Neuronal stem cell (in vitro differentiated cells): ENCODE results near the gene STK33.

Source experiments
- DNase-seq: peaks from one replicate; pipeline ENCODE4 v3.0.0-alpha.2; 2013; ENCODE audit warnings: low spot score
- H2AFZ ChIP-seq: one replicate; pipeline ENCODE4 v1.6.1; 2013; ENCODE audit warnings: mild to moderate bottlenecking, low read length, inconsistent platforms
- H2AK5ac ChIP-seq: 2 replicates; pipeline ENCODE4 v1.6.1; 2013; ENCODE audit warnings: low read depth, mild to moderate bottlenecking, inconsistent platforms, low read length, moderate library complexity, mixed read lengths
- H2BK120ac ChIP-seq: 2 replicates; pipeline ENCODE4 v1.6.1; 2013; ENCODE audit warnings: low read depth, mild to moderate bottlenecking, inconsistent platforms, low read length, moderate library complexity, mixed read lengths
- H2BK12ac ChIP-seq: one replicate; pipeline ENCODE4 v1.6.1; 2013; ENCODE audit warnings: low read length, inconsistent platforms
- H2BK15ac ChIP-seq: 2 replicates; pipeline ENCODE4 v1.6.1; 2013; ENCODE audit warnings: mild to moderate bottlenecking, low read length, inconsistent platforms, mixed read lengths
- H2BK5ac ChIP-seq: one replicate; pipeline ENCODE4 v1.6.1; 2013; ENCODE audit warnings: inconsistent platforms, mild to moderate bottlenecking, low read length, moderate library complexity
- H3K14ac ChIP-seq: one replicate; pipeline ENCODE4 v1.6.1; 2013; ENCODE audit warnings: low read length, inconsistent platforms
- H3K18ac ChIP-seq: 2 replicates; pipeline ENCODE4 v1.6.1; 2013; ENCODE audit warnings: low read length, inconsistent platforms
- H3K23ac ChIP-seq: 2 replicates; pipeline ENCODE4 v1.6.1; 2013; ENCODE audit warnings: low read depth, mild to moderate bottlenecking, mixed read lengths, low read length, inconsistent platforms; ENCODE audit not compliant: poor library complexity
- H3K27ac ChIP-seq: replicated peaks from 3 replicates; pipeline ENCODE4 v1.5.1; 2013; ENCODE audit warnings: low read length, inconsistent platforms
- H3K27me3 ChIP-seq, 3 experiments: 2 replicates each; pipeline ENCODE4 v1.6.1; 2013; ENCODE audit warnings: low read length in 3 of 3, mild to moderate bottlenecking in 2 of 3, inconsistent platforms in 1 of 3, low read depth in 1 of 3, mixed read lengths in 1 of 3, moderate library complexity in 1 of 3; ENCODE audit not compliant: control insufficient read depth in 3 of 3, insufficient read depth in 3 of 3
- H3K36me3 ChIP-seq, 2 donors: replicated peaks in 1 of 2; 2 replicates each; pipeline ENCODE4 v1.6.1; 2013; ENCODE audit warnings: low read length in 2 of 2; ENCODE audit not compliant: control insufficient read depth in 2 of 2, insufficient read depth in 2 of 2
- H3K4ac ChIP-seq: 2 replicates; pipeline ENCODE4 v1.6.1; 2013; ENCODE audit warnings: inconsistent platforms, mild to moderate bottlenecking, low read length, moderate library complexity
- H3K4me1 ChIP-seq, 2 donors: 1 replicate in 1 of 2; 2 replicates in 1 of 2; pipeline ENCODE4 v1.6.1; 2013; ENCODE audit warnings: low read length in 2 of 2, low read depth in 1 of 2; ENCODE audit not compliant: control insufficient read depth in 2 of 2, insufficient read depth in 1 of 2
- H3K4me2 ChIP-seq: one replicate; pipeline ENCODE4 v1.6.1; 2013; ENCODE audit warnings: mild to moderate bottlenecking, low read length, inconsistent platforms; ENCODE audit not compliant: insufficient read depth, poor library complexity, severe bottlenecking
- H3K4me3 ChIP-seq, 2 donors: 2 replicates each; pipeline ENCODE4 v1.5.1; 2013; ENCODE audit warnings: low read length in 2 of 2, mild to moderate bottlenecking in 2 of 2, inconsistent platforms in 1 of 2, moderate library complexity in 1 of 2
- H3K79me1 ChIP-seq: one replicate; pipeline ENCODE4 v1.6.1; 2013; ENCODE audit warnings: low read depth, mild to moderate bottlenecking, inconsistent platforms, low read length, moderate library complexity
- H3K9ac ChIP-seq: one replicate; pipeline ENCODE4 v1.6.1; 2013; ENCODE audit warnings: mild to moderate bottlenecking, low read depth, low read length, inconsistent platforms; ENCODE audit not compliant: poor library complexity
- H3K9me3 ChIP-seq, 2 donors: replicated peaks in 1 of 2; 2 replicates each; pipeline versions ENCODE3 to v1.6.1; 2013; ENCODE audit warnings: low read length in 2 of 2, mild to moderate bottlenecking in 2 of 2, inconsistent platforms in 1 of 2, low read depth in 1 of 2, mixed read lengths in 1 of 2, moderate library complexity in 1 of 2; ENCODE audit not compliant: control insufficient read depth in 2 of 2, insufficient read depth in 1 of 2
- H4K8ac ChIP-seq: one replicate; pipeline ENCODE4 v1.6.1; 2013; ENCODE audit warnings: low read depth, mild to moderate bottlenecking, inconsistent platforms, low read length, moderate library complexity
- H4K91ac ChIP-seq: one replicate; pipeline ENCODE4 v1.6.1; 2013; ENCODE audit warnings: low read length, low read depth, mild to moderate bottlenecking, inconsistent platforms; ENCODE audit not compliant: poor library complexity
- WGBS, 2 donors: extraction: QIAGEN DNeasy Blood & Tissue Kit; methylation state at CpG; one replicate each; pipeline ENCODE4 v1.1.7; 2013; ENCODE audit warnings: missing lambda C conversion rate in 2 of 2, mixed read lengths in 1 of 2; ENCODE audit not compliant: insufficient read length in 2 of 2, insufficient replicate concordance in 1 of 2; ENCODE audit errors: extremely low coverage in 2 of 2; 5-methylcytosine and 5-hydroxymethylcytosine counted together

The STK33 gene

GRCh38 chr11:8372641-8373381, 221.2 kb downstream of the STK33 start:
- Histone ChIP-seq H3K14ac (no peak overlapping the region), H3K4ac (no peak overlapping the region), H4K8ac (no peak overlapping the region), H2AK5ac (no peak overlapping the region), H2BK12ac (no peak overlapping the region), H3K4me1 (no peaks in the 10 kb centered on the region), H2BK120ac (no peak overlapping the region), H3K23ac (no peak overlapping the region), H3K36me3 (no peaks in the 10 kb centered on the region), H4K91ac (no peak overlapping the region), H3K9ac (no peak overlapping the region), H3K18ac (no peak overlapping the region), H3K4me2 (no peak overlapping the region), H2AFZ (no peak overlapping the region), H3K79me1 (no peaks in the 10 kb centered on the region), H2BK15ac (no peak overlapping the region), H2BK5ac (no peak overlapping the region), H3K27me3 (no peaks in the 10 kb centered on the region), H3K9me3 (no peaks in the 10 kb centered on the region), H3K4me3 (peak overlapping the region in 1 of 2 donors; percentile 48), H3K27ac (no peak overlapping the region)
- no CpG with 5 or more reads among the region's 12 CpGs for WGBS, 2 donors
- DNase-seq, result no peak

DNA sequence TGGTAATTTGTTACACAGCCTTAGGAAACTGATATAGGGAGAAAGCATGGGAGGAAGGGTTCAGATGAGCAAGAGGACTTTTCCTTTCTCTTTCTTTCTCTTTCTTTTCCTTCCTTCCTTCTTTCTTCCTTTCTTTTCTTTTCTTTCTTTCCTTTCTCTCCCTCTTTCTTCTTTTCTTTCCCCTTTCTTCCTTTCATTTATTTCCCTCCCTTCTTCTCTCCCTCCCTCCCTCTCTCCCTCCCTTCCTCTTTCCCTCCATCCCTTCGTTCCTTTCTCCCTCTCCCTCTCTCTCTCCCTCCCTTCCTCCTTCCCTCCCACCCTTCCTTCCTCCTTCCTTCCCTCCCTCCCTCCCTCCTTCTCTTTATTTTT, 222.5 kb downstream of the STK33 start:
- no peak overlapping the region for H3K23ac ChIP-seq
- WGBS, 2 donors, result 89% methylated on average over 1 of the region's 1 CpG; no CpG with 5 or more reads in 1 of the 2 donors
- H3K4me2 ChIP-seq, result no peak overlapping the region
- no peak overlapping the region for H3K4ac ChIP-seq
- no peak overlapping the region for H2BK120ac ChIP-seq
- H2AFZ ChIP-seq, result no peak overlapping the region
- H2BK15ac ChIP-seq, result no peak overlapping the region
- no peak overlapping the region for H3K9ac ChIP-seq
- no peak overlapping the region for H3K14ac ChIP-seq
- H2BK5ac ChIP-seq, result no peak overlapping the region
- H3K4me1 ChIP-seq, result no peaks in the 10 kb centered on the region
- DNase-seq, result no peak
- no peak overlapping the region for H2BK12ac ChIP-seq
- no peak overlapping the region for H3K18ac ChIP-seq
- no peak overlapping the region for H4K8ac ChIP-seq
- H3K9me3 ChIP-seq, result no peaks in the 10 kb centered on the region
- H3K4me3 ChIP-seq, result no peak overlapping the region
- no peak overlapping the region for H4K91ac ChIP-seq
- H3K36me3 ChIP-seq, result no peaks in the 10 kb centered on the region
- H3K27me3 ChIP-seq, result no peaks in the 10 kb centered on the region
- H2AK5ac ChIP-seq, result no peak overlapping the region
- no peaks in the 10 kb centered on the region for H3K79me1 ChIP-seq
- H3K27ac ChIP-seq, result no peak overlapping the region

DNA sequence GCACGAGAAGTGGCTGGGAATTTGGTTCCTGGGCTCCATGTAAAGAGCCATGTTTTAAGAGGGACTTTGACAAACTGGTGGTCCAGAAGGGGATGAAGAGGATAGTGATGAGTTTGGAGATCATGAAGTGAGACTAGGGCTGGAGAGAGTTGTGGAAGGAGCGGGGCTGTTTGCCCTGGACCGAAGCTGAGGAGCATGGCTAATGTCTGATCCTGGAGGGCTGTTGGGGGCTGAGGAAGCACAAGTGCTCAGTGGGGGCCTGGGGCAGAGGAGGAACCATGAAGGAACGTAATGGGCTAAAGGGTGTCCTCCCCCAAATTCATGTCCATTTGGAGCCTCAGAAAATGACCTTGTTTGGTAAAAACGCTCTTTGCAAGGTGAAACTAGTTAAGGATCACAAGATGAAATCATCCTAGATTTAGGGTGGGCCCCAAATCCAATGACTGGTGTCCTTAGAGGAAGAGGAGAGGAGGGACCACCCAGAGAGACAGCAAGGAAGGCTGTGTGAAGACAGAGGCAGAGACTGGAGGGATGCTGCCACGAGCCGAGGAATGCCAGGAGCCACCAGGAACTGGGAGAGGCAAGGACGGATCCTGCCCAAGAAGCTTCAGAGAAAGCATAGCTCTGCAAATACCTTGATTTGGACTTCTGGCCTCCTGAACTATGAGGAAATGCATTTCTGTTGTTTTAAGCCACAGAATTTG, 223.1 kb downstream of the STK33 start:
- WGBS, 2 donors, result no CpG with 5 or more reads among the region's 8 CpGs
- no peak overlapping the region for H3K9ac ChIP-seq
- H3K9me3 ChIP-seq, result no peaks in the 10 kb centered on the region
- no peak overlapping the region for H3K18ac ChIP-seq
- H3K27me3 ChIP-seq, result no peaks in the 10 kb centered on the region
- H3K36me3 ChIP-seq, result no peaks in the 10 kb centered on the region
- H4K91ac ChIP-seq, result no peak overlapping the region
- H3K27ac ChIP-seq, result no peak overlapping the region
- no peaks in the 10 kb centered on the region for H3K4me1 ChIP-seq
- no peak overlapping the region for H3K23ac ChIP-seq
- H3K4ac ChIP-seq, result no peak overlapping the region
- DNase-seq, result no peak
- H2AK5ac ChIP-seq, result no peak overlapping the region
- H3K14ac ChIP-seq, result no peak overlapping the region
- no peak overlapping the region for H2BK12ac ChIP-seq
- H2AFZ ChIP-seq, result no peak overlapping the region
- no peaks in the 10 kb centered on the region for H3K79me1 ChIP-seq
- no peak overlapping the region for H3K4me2 ChIP-seq
- H2BK120ac ChIP-seq, result no peak overlapping the region
- H2BK15ac ChIP-seq, result no peak overlapping the region
- H2BK5ac ChIP-seq, result no peak overlapping the region
- no peak overlapping the region for H3K4me3 ChIP-seq
- H4K8ac ChIP-seq, result no peak overlapping the region

- H2BK5ac ChIP-seq, result no peak overlapping the region
- H2AK5ac ChIP-seq, result peak overlapping the region; percentile 66
- no peaks in the 10 kb centered on the region for H3K4me1 ChIP-seq
- DNase-seq, result no peak
- no peak overlapping the region for H3K27ac ChIP-seq
- H3K4ac ChIP-seq, result no peak overlapping the region
- no peaks in the 10 kb centered on the region for H3K27me3 ChIP-seq
- no peaks in the 10 kb centered on the region for H3K79me1 ChIP-seq
- H3K14ac ChIP-seq, result no peak overlapping the region
- no peaks in the 10 kb centered on the region for H3K9me3 ChIP-seq
- no peak overlapping the region for H4K91ac ChIP-seq
- no peak overlapping the region for H2BK120ac ChIP-seq
- H3K4me3 ChIP-seq, result no peak overlapping the region
- no peak overlapping the region for H3K9ac ChIP-seq
- H2BK15ac ChIP-seq, result no peak overlapping the region
- no peak overlapping the region for H4K8ac ChIP-seq
- no CpG with 5 or more reads among the region's 7 CpGs for WGBS, 2 donors
- no peak overlapping the region for H3K23ac ChIP-seq
- no peak overlapping the region for H2AFZ ChIP-seq
- H3K18ac ChIP-seq, result no peak overlapping the region
- no peaks in the 10 kb centered on the region for H3K36me3 ChIP-seq
- no peak overlapping the region for H2BK12ac ChIP-seq
- no peak overlapping the region for H3K4me2 ChIP-seq
Observed at GRCh38 chr11:8369592-8370205, 224.3 kb downstream of the STK33 start.
